ENCODE data around the gene EHD4. TPM values are rescaled to one million over a fixed set of nuclear protein-coding genes. Genes with fewer than 3 reads are reported as not detected.

EHD4 gene
- total RNA-seq, 6 experiments from 2014 or later: 14.1 to 21.8 (median 18.1) TPM

DNA sequence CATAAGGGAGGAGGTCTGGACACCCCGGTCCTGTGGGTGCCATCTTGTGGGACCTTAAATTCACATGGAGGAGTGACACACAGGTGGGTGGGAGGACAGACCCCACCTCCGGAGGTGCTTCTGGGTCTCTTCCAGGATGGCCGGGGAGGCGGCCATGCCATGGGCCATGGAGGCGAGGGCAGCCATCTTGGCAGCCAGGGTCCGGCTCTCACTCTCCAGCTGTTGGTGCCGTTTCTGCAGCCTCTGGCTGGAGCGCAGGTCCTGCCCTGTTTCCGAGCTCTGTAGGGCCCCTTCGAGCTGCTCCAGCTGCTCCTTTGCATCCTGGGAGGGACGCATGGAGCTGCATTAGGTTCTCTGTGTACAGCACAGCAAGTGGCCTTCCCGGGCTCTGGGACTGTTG is 97.6 kb downstream of the EHD4 start:
- TF ChIP-seq, protein P1, sequence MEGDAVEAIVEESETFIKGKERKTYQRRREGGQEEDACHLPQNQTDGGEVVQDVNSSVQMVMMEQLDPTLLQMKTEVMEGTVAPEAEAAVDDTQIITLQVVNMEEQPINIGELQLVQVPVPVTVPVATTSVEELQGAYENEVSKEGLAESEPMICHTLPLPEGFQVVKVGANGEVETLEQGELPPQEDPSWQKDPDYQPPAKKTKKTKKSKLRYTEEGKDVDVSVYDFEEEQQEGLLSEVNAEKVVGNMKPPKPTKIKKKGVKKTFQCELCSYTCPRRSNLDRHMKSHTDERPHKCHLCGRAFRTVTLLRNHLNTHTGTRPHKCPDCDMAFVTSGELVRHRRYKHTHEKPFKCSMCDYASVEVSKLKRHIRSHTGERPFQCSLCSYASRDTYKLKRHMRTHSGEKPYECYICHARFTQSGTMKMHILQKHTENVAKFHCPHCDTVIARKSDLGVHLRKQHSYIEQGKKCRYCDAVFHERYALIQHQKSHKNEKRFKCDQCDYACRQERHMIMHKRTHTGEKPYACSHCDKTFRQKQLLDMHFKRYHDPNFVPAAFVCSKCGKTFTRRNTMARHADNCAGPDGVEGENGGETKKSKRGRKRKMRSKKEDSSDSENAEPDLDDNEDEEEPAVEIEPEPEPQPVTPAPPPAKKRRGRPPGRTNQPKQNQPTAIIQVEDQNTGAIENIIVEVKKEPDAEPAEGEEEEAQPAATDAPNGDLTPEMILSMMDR (IDR thresholded peaks at IDR 0.05): no peak
- Mint-ChIP-seq H3K9me3 (no peaks in the 10 kb centered on the region), H3K36me3 (ENCODE audit: low read depth) (no peaks in the 10 kb centered on the region), H3K27me3 (ENCODE audit: insufficient read depth) (peaks cover 15% of the 10 kb centered on the region), H3K4me1 (ENCODE audit: low read depth) (peaks cover 12% of the 10 kb centered on the region), H3K4me3 (no peak overlapping the region), H3K27ac (no peak overlapping the region)
- no peak for DNase-seq

DNA sequence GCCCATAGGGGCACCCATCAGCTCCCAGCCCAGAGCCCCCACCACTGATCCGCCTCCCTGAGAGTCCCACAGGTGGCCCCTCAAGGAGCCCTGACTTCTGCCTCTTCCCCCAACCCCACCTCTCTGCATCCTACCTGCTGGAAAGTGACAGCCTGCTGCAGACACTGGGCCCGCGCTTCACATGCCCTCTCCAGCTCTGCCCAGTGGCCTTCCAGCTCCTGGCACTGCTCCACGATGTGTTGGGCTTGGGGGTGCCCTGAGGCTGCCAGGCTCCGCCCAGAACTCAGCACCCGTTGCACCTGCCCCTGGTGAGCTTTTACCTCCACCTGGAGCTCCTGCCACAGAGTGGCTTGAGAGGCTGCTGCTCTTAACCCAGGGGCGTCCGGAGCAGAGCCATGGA is 98.6 kb downstream of the EHD4 start:
- Mint-ChIP-seq H3K9me3 (no peaks in the 10 kb centered on the region), H3K27me3 (ENCODE audit: insufficient read depth) (peaks cover 11% of the 10 kb centered on the region), H3K4me3 (no peak overlapping the region), H3K4me1 (ENCODE audit: low read depth) (peaks cover 12% of the 10 kb centered on the region), H3K27ac (no peak overlapping the region), H3K36me3 (ENCODE audit: low read depth) (no peaks in the 10 kb centered on the region)
- no peak for DNase-seq
- TF ChIP-seq, protein P1 (IDR thresholded peaks at IDR 0.05): no peak

DNA sequence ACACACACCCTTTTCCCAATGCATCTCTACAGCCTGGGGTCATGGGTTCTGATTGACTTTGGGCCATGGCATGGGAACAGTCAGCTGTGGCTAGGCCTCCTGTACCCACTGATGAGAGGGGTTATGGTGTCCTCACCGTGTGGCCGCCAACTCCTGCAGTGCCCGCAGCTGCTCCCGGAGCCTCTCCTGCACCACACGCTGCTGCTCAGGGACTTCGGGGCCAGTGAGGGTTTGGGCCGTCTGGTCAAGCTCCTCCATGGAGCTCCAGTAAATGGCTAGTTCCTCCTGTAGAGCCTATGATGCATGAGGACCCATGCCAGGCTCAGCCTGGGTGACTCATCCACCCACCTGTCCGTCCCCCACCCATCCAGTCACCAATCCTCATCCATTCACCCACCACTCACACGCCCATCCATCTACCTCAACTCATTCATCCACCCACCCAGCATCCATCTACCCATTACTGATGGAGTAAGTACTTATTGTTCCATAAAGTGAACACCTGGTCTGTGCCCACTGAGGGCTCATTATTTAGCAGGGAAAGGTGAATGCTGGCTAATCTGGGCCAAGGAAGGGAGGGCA is 100.1 kb downstream of the EHD4 start:
- peaks cover 12% of the 10 kb centered on the region for H3K4me1 Mint-ChIP-seq (ENCODE audit: low read depth)
- no peaks in the 10 kb centered on the region for H3K36me3 Mint-ChIP-seq (ENCODE audit: low read depth)
- TF ChIP-seq, protein P1 (IDR thresholded peaks at IDR 0.05): no peak
- no peak overlapping the region for H3K4me3 Mint-ChIP-seq
- no peak overlapping the region for H3K27ac Mint-ChIP-seq
- H3K27me3 Mint-ChIP-seq (ENCODE audit: insufficient read depth): peaks cover 11% of the 10 kb centered on the region
- no peaks in the 10 kb centered on the region for H3K9me3 Mint-ChIP-seq
- DNase-seq: no peak

DNA sequence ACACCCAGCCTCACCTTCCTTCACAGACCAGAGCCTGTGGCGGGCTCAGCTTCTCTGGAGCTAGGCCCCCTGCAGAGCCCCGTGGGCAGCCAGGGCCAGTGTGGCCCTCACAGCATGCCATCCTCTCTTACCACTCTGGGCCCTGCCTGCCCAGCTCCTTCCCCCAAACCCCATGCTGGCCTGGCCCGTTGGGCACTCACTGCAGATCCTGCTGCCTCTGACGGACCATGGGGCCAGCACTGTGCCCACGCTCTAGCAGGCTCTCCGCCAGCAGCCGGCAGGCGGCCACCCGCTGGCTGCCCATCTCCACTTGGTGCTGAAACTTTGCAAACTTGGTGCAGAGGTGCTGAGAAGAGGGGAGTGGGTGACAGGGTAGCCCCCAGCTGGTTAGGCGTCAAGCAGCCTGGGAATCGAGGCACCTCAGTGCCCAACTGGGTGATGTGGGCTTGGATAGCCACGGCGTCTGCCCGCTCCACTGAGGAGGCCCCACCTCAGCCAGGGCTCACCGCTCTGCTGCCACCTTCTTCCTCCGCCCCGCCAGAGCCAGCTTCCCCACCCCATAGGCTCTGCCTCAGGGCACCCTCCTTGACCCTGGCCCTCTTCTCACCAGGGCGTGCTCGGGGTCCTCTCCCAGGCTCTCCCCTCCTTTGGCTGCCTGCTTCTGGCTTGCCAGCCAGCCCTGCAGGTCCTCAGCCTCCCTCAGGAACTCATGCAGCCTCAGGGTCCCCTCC is 101.0 kb downstream of the EHD4 start:
- TF ChIP-seq, protein P1 (IDR thresholded peaks at IDR 0.05): no peak
- Mint-ChIP-seq H3K27me3 (ENCODE audit: insufficient read depth) (peaks cover 11% of the 10 kb centered on the region), H3K4me3 (no peak overlapping the region), H3K9me3 (no peaks in the 10 kb centered on the region), H3K27ac (peak overlapping the region; percentile 91), H3K4me1 (ENCODE audit: low read depth) (peaks cover 12% of the 10 kb centered on the region), H3K36me3 (ENCODE audit: low read depth) (no peaks in the 10 kb centered on the region)
- no peak for DNase-seq

DNA sequence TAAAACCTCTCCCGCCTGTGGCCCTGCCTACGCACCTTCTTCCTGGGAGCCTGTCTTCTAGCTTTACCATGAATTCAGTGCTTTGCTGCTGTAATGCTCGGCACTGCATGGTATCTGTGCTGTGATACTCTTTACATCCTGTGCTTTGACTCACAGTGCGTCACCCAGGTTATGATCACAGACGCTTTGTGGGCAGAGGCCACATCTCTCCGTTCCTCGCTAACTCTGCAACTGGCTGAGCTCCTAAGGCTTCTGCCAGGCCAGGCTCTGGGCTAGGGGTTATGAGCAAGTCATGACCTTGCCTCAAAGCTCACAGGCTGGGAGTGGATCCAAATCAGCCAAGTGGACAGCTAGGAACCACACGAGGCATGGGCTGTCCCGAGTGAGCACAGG is 101.7 kb downstream of the EHD4 start:
- TF ChIP-seq, protein P1 (IDR thresholded peaks at IDR 0.05): no peak
- DNase-seq: peak; percentile 87
- H3K9me3 Mint-ChIP-seq: no peaks in the 10 kb centered on the region
- no peak overlapping the region; the same call in 1 of the 2 replicates for H3K4me3 Mint-ChIP-seq
- H3K36me3 Mint-ChIP-seq (ENCODE audit: low read depth): no peaks in the 10 kb centered on the region
- peaks cover 11% of the 10 kb centered on the region for H3K27me3 Mint-ChIP-seq (ENCODE audit: insufficient read depth)
- H3K4me1 Mint-ChIP-seq (ENCODE audit: low read depth): peaks cover 12% of the 10 kb centered on the region
- peak overlapping the region; percentile 91 for H3K27ac Mint-ChIP-seq

All from HFFc6 (cell line).